Umbilical cord (tissue), 2 donors: ENCODE measurements around the gene HDAC10. TPM values are rescaled to one million over a fixed set of nuclear protein-coding genes. Genes with fewer than 3 reads are reported as not detected.
A peak's percentile ranks its signal among the peaks of the same experiment; 100 is the strongest.
"Not testable (repeated sequence)": the region's sequence is repeated elsewhere in the genome, so short reads cannot be mapped to it uniquely, and the experiment has no call there.

Source experiments
- DNase-seq: peaks from one replicate; pipeline ENCODE4 v3.0.0-alpha.2; 2015; ENCODE audit warnings: low spot score
- total RNA-seq: library from RNA; depleted of rRNA; stranded (reverse); fragments of >200 nt; gene quantifications from one replicate; pipeline ENCODE4 v1.2.3, GENCODE V29; 2014; ENCODE audit warnings: low replicate concordance; ENCODE audit not compliant: insufficient read depth

The HDAC10 gene
- total RNA-seq, 1 donor from 2014 or later: 35.6 TPM

- no peak for DNase-seq
Observed at GRCh38 chr22:50286275-50286674, 35.2 kb upstream of the HDAC10 start.

GRCh38 chr22:50285568-50286229 is 34.6 kb upstream of the HDAC10 start:
- DNase-seq: no peak

GRCh38 chr22:50284479-50284878 is 33.4 kb upstream of the HDAC10 start:
- no peak for DNase-seq

DNA sequence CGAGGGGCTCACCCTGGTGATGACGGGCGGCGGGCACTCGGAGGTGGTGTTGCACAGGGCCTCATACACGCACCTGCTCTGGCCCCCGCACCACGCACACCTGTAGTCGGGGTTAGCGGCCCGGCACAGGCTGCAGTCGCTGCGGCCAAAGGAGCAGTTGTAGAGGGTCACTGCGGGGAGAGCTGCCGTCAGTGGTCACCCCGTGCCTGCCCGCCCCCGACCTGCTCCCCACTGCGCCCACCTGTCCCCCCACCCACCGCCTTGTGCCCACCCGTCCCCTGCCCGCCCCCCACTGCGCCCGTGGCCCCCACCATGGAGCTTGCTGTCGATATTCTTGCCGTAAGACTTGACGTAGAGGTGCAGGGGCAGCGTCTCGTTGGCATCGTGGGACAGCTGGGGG is 32.8 kb upstream of the HDAC10 start:
- no peak for DNase-seq

- peak; percentile 74 for DNase-seq
Observed at GRCh38 chr22:50282361-50283155, 31.5 kb upstream of the HDAC10 start.

- no peak for DNase-seq
Observed at GRCh38 chr22:50281957-50282356, 30.9 kb upstream of the HDAC10 start.

GRCh38 chr22:50281384-50281760 is 30.3 kb upstream of the HDAC10 start:
- DNase-seq: no peak

DNA sequence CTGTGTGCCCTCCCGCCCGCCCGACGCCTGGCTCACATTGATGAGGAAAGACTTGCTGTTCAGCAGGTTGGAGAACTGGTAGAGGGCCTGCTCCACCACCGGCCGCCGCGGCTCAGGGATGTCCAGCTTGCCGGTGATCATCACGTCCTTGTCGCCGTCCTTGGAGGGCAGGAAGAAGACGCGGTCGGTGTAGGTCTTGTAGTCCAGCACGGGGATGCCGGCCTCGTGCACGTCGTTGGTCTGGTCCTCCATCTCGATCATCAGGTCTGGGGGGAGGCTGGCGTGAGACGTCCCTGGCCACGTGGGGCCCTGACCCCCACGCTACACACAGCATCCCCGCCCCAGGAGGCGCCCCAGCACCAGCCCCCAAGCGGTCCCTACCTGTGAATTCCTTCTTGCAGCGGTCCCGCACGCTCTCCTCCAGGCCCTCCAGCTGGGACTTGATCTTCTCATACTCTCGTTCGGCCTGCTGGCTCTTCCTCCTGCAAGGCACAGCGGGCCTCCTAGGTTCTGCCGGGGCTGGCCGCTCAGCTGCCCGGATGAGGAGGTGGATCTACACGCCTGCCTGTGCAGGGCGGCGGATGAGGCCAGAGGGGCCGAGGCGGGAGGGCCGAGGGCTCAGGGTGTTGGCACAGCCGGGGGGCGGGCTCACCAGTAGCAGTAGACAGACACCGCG is 29.8 kb upstream of the HDAC10 start:
- no peak for DNase-seq

GRCh38 chr22:50280022-50280707 is 29.1 kb upstream of the HDAC10 start:
- DNase-seq: no peak

GRCh38 chr22:50278956-50279619 is 28.0 kb upstream of the HDAC10 start:
- no peak for DNase-seq

- no peak for DNase-seq
Observed at GRCh38 chr22:50278461-50278860, 27.4 kb upstream of the HDAC10 start.

DNA sequence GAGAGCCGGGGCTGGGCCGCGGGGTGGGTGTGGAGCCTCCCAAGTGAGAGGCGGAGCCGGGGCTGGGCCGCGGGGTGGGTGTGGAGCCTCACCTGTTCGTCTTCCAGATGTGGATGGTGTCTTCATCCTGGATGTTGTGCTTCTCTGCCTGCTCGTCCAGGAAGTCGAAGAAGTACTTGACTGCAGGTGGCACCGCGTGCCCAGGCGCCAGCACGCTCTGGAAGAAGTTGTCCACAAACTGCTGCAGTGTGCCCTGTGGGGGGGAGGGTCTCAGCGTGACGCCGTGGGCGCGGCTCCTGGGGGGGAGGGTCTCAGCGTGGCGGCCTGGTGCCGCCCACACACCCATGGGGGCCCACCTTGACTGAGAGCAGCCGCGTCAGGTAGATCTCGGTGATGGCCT is 26.7 kb upstream of the HDAC10 start:
- no peak for DNase-seq

DNA sequence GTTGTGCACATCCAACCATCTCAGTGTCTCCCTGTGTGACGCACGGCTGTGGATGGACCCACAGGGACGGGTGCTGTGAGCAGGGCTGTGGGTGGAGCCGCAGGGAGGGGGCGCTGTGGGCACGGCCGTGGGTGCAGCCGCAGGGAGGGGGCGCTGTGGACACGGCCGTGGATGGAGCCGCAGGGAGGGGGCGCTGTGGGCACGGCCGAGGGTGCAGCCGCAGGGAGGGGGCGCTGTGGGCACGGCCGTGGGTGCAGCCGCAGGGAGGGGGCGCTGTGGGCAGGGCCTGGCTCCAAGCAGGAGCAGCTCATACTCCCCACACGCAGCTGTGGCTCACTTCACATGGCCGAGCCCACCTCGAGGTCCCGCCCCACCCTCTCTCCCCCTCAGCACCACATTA is 25.1 kb upstream of the HDAC10 start:
- DNase-seq: no peak

DNA sequence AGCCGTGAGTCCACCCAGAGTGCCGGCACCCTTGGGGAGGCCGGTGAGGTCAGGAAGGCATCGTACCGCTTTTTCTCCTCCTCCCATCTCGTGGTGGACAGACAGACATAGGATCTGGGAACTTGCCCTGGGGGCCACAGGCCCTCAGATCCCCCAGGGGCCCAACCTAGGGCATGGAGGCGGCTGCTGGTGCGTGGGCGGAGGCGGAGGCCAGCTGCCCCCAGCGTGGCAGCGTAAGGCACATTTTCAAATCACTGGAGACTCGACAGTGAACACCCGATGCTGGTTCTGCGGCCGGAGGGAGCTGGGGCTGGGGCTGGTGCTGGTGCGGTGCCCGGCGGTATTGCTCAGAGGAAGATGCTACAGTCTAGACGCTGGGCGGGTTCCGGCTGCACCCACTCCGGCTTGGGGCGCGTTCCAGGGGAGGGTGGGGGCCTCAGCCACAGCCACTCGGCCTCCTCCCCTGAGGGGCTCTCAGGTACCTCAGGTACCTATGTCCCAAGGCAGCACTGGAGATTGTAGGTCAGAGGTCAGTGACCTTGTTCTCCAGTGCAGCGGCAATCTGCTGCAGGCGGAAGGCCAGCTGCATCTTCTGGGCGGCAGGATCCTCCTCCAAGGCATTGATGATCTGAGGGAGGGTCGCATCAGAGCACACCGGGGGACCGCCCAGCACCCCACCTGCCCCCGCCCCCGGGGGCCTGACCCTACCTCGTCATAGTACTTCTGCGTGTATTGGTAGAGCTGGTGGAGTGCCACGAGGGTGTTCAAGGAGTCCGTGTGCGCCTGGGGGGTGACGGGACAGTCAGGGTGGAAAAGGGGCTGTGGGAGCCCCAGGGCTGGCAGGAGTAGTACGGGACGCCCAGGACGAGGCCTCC is 24.4 kb upstream of the HDAC10 start:
- no peak for DNase-seq

- no peak for DNase-seq
Observed at GRCh38 chr22:50274771-50275170, 23.7 kb upstream of the HDAC10 start.

GRCh38 chr22:50274311-50274710 is 23.2 kb upstream of the HDAC10 start:
- no peak for DNase-seq

DNA sequence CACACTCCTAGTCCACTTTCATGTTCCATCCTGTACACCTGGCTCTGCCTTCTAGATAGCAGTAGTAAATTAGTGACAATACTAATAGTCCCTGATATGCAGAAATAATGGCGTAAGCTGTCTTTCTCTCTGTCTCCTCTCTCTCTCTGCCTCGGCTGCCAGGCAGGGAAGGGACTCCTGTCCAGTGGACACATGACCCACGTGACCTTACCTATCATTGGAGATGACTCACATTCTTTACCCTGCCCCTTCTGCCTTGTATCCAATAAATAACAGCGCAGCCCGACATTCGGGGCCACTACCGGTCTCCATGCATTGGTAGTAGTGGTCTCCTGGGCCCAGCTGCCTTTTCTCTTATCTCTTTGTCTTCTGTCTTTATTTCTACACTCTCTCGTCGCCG is 22.7 kb upstream of the HDAC10 start:
- DNase-seq: not testable (repeated sequence)

- not testable (repeated sequence) for DNase-seq
Observed at GRCh38 chr22:50273352-50273751, 22.3 kb upstream of the HDAC10 start.

DNA sequence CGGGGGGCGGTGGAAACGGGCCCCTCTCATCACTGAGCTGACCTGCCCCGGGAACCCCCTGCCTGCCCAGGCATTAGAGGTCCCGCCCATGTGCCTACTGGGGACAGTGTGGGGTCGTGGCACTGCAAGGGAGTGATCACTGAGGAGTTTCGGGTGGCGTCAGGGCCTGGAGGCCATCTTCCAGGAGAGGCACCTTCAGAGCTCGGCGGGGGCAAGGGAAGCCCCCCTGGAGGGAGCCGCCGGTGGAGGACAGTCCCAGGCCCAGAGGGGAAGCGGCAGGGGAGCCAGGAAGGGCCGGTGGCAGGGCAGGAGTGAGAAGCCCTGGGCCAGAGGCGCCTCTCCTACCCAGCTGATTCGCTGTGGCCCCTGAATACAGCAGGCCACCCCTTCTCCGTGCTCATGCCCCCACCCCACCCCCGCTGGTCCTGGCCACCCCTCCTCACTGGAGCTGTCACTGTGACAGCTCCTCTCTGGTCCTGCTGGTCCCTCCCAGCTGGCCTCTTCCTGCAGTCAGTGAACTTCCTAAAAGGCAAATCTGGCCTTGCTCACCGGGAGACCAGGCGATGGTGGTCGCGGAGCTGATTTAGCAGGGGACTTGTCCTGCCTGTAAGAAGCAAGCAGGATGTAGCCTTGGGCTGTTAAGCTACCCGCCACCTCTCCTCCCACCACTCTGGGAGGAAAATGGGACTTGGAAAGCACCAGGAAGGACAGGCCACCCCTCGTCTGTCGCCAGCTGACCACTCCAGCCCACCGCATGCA is 21.2 kb upstream of the HDAC10 start:
- DNase-seq: no peak

DNA sequence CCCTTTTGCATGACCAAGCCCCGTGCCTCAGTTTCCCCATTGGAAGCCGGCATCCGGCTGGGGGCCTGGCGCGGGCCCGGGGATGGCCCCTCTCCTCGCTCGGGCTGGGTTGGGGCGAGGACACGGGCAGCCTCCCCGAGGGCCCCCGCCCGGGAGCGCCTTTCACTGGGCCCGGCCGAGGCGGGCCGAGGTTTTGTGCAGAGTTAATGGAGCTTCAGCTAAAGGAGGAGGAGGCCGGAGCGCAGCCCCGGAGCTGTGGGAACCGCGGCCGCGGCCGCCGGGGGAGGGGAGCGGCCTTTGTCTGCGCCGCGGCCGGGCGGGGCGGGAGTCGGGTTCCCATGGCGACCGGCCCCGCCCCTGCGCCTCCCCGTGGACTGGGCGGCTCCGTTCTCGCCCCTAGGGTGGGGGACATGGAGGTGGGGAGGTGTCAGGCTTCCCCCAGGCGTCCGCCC is 20.5 kb upstream of the HDAC10 start:
- DNase-seq: peak; percentile 73
